Left forelimb (tissue), 1 donor: ENCODE measurements around the gene ARHGAP1.

Source experiments
- DNase-seq: peaks from one replicate; pipeline ENCODE4 v3.0.0-alpha.2; 2018; ENCODE audit warnings: low spot score

ARHGAP1 gene

GRCh38 chr11:46700241-46701077 is at the start of gene ARHGAP1, which contains the start of gene ZNF408:
Gene ARHGAP1 (minus strand): TSS chr11:46700619. CDS start chr11:46696107, 4,512 bp downstream.
Gene ZNF408 (plus strand): TSS chr11:46701031. CDS start chr11:46701048, 17 bp downstream.
- DNase-seq = peak; percentile 99

DNA sequence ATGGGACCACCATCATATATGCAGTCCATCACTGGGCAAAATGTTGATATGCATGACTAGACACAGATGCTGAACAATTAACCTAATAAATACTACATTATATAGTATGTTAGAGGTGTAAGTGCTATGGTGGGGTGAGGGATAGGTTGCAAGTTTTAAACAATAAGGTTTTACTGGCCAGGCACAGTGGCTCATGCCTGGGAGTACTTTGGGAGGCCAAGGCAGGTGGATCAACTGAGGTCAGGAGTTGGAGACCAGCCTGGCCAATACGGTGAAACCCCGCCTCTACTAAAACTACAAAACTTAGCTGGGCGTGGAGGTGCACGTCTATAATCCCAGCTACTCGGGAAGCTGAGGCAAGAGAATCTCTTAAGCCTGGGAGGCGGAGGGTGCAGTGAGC is 46.7 kb upstream of the ARHGAP1 start:
- DNase-seq = no peak

GRCh38 chr11:46745995-46746394 is 45.6 kb upstream of the ARHGAP1 start:
- no peak for DNase-seq

DNA sequence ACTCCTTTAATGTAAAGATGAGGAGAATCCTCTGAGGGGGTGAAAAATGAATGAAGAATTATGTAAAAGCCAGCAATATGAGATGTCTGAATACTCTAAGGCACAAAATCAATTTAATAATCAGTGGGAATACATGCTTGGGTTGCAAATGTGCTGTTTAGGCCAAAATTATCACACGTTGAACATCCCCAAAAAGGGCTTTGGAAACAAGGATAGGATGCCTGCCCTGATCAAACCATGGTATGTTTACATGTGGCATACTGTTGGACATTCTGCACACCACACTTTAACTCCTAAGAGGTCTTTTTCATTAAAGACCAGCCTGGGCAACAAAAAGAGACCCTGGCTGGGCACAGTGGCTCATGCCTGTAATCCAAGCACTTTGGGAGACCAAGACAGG is 44.9 kb upstream of the ARHGAP1 start:
- DNase-seq = no peak

GRCh38 chr11:46743693-46744339 is 43.4 kb upstream of the ARHGAP1 start:
- DNase-seq = no peak

DNA sequence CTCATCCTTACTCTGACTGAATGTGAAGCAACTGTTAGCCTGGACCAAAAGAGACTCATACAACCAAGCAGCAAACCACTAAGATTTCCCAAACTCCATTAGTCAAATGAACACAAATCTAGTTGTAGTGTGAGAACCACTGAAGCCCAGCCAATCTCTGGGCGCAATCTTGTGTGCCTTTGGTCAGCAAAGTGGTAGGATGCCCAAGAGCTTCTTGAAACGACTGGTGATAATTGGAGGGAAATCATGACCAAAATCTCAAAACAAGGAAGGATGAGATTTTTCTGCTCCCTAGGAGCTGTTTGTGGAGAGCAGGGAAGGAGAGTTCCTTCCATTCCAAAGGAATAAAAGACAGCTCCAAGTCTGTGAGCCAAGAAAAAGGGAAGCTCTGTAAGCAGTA is 42.6 kb upstream of the ARHGAP1 start:
- DNase-seq = no peak

DNA sequence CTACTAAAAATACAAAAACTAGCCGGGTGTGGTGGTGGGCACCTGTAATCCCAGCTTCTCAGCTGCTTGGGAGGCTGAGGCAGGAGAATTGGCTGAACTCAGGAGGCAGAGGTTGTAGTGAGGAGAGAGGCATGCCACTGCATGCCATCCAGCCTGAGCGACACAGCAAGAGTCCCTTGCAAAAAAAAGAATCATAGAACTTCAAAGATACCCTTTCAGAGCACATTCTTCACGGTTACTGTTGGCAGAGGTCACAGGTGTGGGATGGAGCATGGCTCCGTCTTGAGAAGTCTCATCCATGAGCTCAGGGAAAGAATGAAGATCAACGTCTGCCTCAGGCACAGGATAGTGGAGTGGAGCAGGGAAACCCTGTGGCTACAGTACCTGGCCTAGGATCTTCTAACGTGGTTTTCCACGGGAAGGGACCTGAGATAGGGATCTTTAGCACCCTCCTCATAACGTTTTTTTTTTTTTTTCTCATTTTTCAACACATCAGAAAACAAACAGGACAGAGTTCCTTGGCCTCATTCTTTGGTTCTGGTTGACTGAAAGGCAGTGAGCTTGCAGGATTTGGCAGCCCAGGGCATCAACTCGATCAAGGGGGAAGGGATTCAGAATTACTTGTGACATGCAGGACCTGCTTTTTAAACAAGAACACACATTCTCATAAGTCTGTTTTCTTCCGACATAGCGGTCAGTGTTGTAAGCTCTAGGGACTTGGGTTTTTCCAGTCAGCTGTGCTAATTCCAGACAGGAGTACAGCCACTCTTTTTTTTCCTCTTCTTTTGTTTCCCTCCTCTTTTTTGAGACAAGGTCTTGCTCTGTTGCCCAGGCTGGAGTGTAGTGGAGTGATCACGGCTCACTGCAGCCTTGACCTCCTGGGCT is 41.4 kb upstream of the ARHGAP1 start:
- no peak for DNase-seq

- no peak for DNase-seq
These were observed 38.5 kb upstream of the ARHGAP1 start for GRCh38 chr11:46738887-46739286.

- no peak for DNase-seq
These were observed 37.3 kb upstream of the ARHGAP1 start for GRCh38 chr11:46737699-46738098.

DNA sequence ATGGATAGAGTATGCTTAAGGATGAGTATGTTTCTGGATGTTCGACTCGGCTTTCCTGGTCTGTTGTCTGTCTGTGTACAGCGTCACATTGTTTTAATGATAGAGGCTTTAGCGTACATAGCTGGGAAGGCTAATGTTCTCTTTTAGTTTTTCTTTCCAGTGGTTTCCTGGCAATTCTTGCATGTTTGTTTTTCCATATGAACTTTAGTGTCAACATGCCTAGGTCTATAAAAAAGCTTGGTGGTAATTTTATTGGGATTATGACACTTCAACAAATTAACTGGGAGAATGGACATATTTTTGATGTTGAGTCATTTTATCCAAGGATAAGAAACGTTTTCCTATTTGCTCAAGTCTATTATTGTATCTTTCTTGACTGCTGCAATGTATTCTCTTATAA is 36.2 kb upstream of the ARHGAP1 start:
- no peak for DNase-seq

- no peak for DNase-seq
These were observed 35.7 kb upstream of the ARHGAP1 start for GRCh38 chr11:46736146-46736545.

DNA sequence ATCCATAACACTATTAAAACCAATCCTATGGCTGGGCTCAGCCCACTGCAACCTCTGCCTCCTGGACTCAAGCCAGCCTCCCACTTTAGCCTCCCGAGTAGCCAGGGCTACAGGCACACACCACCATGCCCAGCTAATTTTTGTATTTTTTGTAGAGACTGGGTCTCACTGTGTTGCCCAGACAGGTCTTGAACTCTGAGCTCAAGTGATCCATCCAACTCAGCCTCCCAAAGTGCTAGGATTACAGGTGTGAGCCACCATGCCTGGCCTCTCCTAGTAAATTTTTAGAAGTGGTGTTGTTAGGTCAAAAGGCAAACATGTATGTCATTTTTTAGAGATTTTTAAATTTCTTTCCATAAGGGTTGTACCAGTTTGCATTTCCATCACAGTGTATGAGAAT is 32.8 kb upstream of the ARHGAP1 start:
- no peak for DNase-seq

- no peak for DNase-seq
These were observed 31.1 kb upstream of the ARHGAP1 start for GRCh38 chr11:46731545-46731944.

- DNase-seq = no peak
These were observed 28.9 kb upstream of the ARHGAP1 start for GRCh38 chr11:46729110-46730027.

DNA sequence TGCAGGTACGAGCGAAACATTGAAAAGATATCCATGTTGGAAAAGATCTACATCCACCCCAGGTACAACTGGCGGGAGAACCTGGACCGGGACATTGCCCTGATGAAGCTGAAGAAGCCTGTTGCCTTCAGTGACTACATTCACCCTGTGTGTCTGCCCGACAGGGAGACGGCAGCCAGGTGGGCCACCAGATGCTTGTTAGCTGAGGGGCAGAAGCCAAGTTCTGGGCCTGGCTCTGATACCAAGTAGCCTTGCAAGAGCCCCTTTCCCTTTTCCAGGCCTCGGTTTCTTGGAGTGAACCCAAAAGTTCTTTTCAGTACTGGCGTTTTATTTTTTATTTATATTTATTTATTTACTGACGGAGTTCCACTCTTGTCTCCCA is 28.2 kb upstream of the ARHGAP1 start:
- DNase-seq = no peak

DNA sequence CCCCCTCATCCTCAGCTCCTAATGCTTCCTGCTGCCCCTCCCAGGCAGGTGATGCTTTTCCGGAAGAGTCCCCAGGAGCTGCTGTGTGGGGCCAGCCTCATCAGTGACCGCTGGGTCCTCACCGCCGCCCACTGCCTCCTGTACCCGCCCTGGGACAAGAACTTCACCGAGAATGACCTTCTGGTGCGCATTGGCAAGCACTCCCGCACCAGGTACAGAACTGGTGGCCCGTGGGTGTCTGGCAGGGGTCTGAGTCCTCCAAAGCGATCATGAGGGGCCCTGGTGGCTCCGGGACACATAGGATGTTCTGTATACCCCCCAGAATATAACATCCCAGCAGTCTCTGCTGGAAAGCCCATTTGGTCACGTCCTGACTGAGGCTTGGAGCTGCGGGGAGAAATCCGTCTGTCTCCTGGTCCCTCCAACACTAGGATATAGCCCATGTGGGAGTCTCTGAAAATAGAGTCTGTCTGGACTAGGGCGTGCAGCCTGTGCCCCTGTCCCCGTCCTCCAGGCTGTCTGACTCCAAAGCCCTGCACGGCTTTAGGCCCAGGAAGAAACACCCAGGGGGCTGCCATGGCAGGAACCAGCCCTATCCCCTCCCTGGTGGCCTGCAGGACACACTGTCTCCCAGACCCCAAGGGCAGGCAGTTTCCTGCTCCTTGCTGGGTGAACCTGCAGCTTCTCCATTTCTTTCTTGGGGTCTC is 27.7 kb upstream of the ARHGAP1 start:
- no peak for DNase-seq

GRCh38 chr11:46726206-46726862 is 25.9 kb upstream of the ARHGAP1 start:
- no peak for DNase-seq

DNA sequence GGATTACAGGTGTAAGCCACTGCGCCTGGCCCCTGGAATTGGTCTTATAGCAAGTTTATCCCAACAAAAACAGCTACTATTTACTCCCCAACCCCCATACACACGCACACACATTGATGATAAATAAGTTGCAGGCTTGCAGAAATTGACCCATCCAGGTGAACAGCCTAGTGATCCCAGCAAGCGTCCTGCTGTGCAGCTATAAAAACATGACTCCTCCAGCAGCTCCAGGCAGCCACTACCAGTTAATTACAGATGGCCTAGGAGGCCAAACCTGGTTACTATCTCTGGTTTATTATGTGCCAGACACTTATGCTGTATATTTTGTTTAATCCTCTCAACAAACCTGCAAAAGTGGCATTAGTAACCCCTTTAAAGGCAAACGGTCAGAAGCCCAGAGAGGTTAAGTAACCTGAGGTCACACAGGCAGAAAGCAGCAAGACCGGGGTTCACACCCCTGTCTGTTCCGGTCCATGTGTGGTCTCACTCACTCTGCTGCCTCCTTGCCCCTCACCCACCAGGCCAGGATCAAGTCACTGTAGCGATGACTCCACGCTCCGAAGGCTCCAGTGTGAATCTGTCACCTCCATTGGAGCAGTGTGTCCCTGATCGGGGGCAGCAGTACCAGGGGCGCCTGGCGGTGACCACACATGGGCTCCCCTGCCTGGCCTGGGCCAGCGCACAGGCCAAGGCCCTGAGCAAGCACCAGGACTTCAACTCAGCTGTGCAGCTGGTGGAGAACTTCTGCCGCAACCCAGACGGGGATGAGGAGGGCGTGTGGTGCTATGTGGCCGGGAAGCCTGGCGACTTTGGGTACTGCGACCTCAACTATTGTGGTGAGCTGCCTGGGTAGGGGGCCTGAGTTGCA is 25.2 kb upstream of the ARHGAP1 start:
- no peak for DNase-seq

DNA sequence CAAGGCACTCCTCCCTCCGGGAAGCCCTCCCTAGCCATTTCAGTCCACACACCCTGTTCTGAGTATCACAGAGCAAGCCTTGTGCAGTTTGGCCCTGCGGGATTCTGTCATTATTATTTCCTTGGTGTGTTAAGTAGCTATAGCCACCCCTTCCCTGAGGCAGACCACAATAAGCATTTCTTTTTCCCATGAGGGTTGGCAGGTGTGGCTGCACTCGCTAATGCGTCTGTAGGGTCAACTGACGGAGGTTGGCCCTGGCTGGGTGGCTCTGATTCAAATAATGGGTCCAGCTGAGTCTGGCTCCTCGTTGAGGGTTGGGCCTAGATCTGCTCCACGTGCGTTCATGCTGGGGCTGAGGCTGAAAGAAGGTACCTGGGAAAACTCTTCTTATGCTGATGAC is 23.7 kb upstream of the ARHGAP1 start:
- no peak for DNase-seq
